NCI-H345 treated with DMSO at 0.1 percent for 48 hours (cell line): ENCODE measurements around the gene SH3RF3.

Experiments used
- DNase-seq: peaks from one replicate; lab custom pipeline; 2025; ENCODE audit not compliant: unreplicated experiment; lab: John Stamatoyannopoulos, UW

SH3RF3 gene

GRCh38 chr2:109405873-109406272 is 276.9 kb downstream of the SH3RF3 start:
- no peak for DNase-seq

GRCh38 chr2:109406301-109406700 is 277.3 kb downstream of the SH3RF3 start:
- DNase-seq: no peak

- no peak for DNase-seq
Measured at GRCh38 chr2:109407276-109408042, 278.5 kb downstream of the SH3RF3 start.

DNA sequence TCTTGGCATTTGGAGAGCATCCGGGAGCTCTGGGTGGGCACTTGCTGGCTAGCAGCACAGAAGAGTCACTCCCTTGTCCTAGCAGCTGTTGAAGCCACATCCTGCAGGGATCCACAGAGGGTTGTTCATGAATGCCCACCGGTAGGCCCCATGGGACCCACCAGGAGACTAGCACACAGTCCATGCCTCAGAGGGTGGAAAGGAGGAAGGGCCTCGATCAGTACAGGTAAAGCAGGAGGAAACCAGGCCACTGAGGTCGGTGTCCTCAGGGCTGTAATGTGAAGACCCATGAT is 279.0 kb downstream of the SH3RF3 start:
- DNase-seq: no peak

- DNase-seq: no peak
Measured at GRCh38 chr2:109409321-109410038, 280.5 kb downstream of the SH3RF3 start.

DNA sequence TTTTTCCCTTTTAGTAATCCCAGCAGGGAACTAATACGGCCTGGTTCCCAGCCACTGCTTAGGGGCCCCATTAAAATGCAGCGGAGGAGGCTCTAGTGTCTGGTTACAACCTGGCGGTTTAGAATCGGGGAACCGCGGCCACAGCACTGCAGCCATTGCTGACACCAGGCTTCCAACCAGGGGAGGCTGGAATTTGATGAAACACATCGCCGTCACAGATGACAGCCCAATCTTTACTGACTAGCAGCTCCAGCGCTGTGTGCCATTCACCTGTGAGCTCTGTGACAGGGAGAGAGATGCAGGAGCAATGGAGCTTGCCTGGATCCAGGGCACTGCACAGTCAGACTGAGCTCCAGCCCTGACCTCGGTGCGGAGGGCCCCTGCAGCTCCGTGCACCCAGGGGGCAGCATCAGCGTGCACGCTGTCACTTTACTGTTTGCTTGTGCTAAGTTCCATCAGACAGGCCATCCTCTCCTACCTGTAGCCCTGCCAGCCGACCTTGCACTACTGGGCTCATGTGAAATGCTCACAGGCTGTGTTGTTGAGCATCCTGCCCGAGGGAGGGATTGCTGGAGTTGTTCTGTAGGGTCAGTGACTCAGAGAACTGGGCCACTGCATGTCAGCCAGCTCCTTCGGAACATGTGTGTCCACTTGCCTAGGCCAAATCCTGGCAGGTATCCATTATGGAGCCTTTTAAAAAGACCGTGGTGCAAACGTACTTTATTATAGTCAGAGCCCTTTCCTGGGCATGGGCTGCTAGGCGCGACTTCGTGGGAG is 281.2 kb downstream of the SH3RF3 start:
- DNase-seq: no peak

DNA sequence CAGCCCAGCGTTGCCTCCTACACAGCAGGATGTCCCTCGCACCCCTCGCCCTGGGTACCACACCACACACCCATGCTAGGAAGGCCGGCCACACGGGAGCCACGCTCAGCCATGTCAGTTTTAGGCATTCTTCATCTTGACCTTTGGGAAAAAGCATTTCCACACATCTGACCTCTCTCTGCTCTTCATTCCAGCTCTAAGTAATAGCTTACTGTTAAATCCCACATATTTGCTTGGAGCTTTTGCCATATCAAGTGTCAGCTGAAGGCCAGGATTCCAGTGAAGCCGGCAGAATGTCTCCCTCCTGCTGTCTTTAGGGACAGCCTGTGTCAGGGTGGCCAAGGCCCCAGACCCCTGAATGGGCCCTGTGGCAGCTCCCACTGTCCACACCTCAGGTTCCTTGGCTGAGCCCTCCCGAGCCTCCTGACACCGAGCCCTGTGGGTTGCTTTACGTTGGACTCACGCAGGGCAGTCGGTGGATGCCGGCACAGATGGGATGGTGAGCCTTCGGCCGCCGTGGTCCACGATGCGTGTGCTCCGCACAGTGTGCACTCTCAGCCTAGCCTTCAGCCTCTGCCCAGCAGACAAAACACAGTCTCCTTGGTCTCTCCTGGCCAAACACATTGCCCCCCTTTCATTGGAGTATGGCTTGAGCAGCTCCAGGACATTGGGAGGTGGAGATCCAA is 282.8 kb downstream of the SH3RF3 start:
- no peak for DNase-seq

DNA sequence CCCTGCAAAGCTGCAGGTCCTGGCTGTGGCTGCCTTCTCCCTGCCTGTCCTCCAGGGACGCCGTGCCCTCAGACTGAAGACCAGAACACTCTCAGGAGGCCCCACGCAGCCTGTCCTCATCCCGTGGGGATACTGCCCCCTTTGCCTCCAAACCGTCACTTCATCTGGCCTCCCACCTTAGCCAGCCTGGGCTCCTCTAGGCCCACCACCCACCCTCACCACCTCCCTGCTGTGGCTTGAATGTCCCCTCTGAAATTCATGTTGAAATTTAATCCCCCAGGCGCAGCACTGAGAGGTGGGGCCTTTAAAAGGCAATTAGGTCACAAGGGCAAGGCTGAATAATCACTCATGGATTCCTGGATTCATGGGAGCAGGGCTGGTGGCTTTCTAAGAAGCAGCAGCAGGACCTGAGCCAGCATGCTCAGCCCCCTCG is 286.6 kb downstream of the SH3RF3 start:
- DNase-seq: no peak

DNA sequence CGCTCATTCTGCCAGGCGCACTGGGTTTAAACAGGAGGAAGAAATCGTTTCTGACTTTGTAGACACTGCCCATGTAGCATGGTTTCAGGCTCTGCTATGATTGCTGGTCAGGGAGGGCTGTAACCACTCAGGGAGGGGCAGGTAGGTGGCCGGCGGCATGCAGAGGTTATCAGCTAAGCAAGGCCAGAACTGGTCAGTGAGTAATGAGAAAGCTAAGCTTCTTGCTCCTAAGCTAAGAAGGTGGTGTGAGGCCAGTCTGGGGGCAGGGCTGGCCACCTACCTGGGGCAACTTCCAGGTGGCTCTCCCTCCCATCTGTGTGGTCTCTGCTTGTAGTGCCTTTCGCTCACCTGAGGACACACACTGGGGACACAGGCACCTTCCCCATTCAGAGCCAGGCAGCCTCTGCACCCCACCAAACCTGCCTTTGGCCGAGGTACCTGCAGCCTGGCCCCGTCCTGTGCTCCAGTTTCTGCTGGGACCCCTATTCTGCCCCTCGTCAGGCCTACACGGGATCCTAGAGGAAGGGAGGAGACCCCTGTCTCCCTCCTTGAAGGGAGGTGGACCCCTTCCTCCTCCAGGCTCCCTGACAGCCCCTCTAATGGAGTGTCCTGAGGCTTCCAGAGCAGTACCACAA is 288.8 kb downstream of the SH3RF3 start:
- no peak for DNase-seq

GRCh38 chr2:109418716-109419115 is 289.7 kb downstream of the SH3RF3 start:
- no peak for DNase-seq

GRCh38 chr2:109419171-109419756 is 290.3 kb downstream of the SH3RF3 start:
- DNase-seq: no peak

DNA sequence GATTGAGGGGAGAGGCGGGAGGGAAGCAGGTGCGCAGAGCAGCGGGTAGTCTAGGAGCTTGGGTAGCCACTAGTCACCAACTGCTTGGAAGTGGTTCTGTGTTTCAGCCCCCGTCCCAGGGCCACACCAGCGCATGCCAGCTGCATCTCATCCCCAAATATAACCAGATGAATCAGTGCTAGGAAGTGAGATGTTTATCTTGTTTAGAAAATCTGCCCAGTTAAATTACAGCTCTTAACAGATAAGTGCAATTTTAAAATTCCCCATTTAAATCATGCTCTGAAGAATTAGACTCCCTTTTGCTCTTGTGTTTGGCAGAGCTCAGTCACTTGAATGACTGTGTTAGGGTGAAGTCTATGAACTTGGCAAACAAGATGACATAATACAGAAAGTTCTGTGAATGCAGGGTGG is 291.0 kb downstream of the SH3RF3 start:
- no peak for DNase-seq

- DNase-seq: no peak
Measured at GRCh38 chr2:109421101-109421500, 292.1 kb downstream of the SH3RF3 start.

GRCh38 chr2:109421642-109422041 is 292.6 kb downstream of the SH3RF3 start:
- no peak for DNase-seq

GRCh38 chr2:109422071-109422757 is 293.2 kb downstream of the SH3RF3 start:
- DNase-seq: no peak

DNA sequence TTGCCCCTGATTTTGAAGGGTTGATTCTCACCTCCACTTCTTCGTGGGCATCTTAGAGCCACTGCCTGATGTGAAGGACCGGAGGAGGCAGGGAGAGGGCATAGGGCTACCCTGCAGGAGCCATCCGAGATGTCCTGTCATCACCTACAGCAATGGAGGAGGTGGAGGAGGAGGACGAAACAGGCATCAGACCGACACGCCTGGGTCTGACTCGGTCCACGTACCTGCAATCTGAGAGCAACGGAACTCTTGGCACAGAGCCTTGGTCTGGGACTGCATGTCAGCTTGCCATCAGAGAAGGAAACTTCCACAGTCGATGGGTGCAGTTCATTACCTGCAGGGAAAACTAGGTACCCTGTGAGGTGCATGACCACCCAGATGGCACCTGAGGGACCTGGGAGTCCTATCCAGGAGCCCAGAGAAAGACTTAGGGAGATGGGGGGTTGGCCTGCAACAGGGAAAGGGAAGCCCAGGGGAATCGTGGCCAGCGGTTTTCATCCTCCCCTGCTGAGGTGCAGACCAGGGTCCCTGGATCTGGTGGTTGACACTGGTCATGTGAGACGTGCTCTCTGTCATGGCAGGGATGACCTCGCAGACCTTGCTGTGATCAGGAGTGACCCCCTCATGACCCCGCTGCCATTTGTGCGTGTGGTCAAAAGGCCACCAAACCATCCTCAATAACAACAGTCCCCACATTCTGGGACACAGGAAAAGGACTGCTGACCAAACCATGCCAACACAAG is 293.9 kb downstream of the SH3RF3 start:
- DNase-seq: no peak

GRCh38 chr2:109423556-109424359 is 294.8 kb downstream of the SH3RF3 start:
- no peak for DNase-seq

DNA sequence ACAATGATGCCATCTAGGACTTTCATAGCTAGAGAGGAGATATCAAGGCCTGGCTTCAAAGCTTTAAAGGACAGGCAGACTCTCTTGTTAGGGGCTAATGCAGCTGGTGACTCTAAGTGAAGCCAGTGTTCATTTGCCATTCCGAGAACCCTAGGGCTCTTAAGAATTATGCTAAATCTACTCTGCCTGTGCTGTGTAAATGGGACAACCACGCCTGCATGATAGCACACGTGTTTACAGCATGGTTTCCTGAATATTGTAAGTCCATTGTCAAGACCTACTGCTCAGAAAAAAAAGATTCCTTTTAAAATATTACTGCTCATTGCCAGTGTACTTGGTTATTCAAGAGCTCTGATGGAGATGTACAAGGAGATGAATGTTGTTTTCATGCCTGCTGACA is 296.4 kb downstream of the SH3RF3 start:
- DNase-seq: no peak
